ENCODE data around the gene EFNA5. TPM values are rescaled to one million over a fixed set of nuclear protein-coding genes. Genes with fewer than 3 reads are reported as not detected.

Gene EFNA5
- total RNA-seq, 4 donors from 2014 or later, result 2.4 to 9.2 (median 3.9) TPM

GRCh38 chr5:107431998-107432397 is 238.7 kb downstream of the EFNA5 start:
- Histone ChIP-seq H3K4me3 (no peak overlapping the region), H3K36me3 (no peaks in the 10 kb centered on the region), H3K4me1 (no peaks in the 10 kb centered on the region), H3K27ac (peak overlapping the region in 1 of 4 donors; percentile 44), H3K9me3 (no peaks in the 10 kb centered on the region), H3K27me3 (no peaks in the 10 kb centered on the region)
- no peak for TF ChIP-seq POLR2AphosphoS5 (IDR thresholded peaks at IDR 0.05)
- no peak for TF ChIP-seq EP300 (IDR thresholded peaks at IDR 0.05)
- TF ChIP-seq CTCF (IDR thresholded peaks at IDR 0.05), result no peak
- no peak for TF ChIP-seq POLR2A (IDR thresholded peaks at IDR 0.05)
- WGBS, 2 donors (ENCODE audit: low coverage in 1 of 2), result 70% methylated on average over 1 of the region's 1 CpG; no CpG with 5 or more reads in 1 of the 2 donors
- no peak for ATAC-seq

GRCh38 chr5:107431536-107431935 is 239.2 kb downstream of the EFNA5 start:
- Histone ChIP-seq H3K9me3 (no peaks in the 10 kb centered on the region), H3K4me3 (no peak overlapping the region), H3K4me1 (no peaks in the 10 kb centered on the region), H3K27ac (peak overlapping the region in 1 of 4 donors; percentile 44), H3K27me3 (no peaks in the 10 kb centered on the region), H3K36me3 (no peaks in the 10 kb centered on the region)
- TF ChIP-seq EP300 (IDR thresholded peaks at IDR 0.05) (no peak), CTCF (IDR thresholded peaks at IDR 0.05) (no peak), POLR2A (IDR thresholded peaks at IDR 0.05) (no peak), POLR2AphosphoS5 (IDR thresholded peaks at IDR 0.05) (no peak)
- WGBS, 2 donors (ENCODE audit: low coverage in 1 of 2), result 75 to 83% methylated on average over 4 of the region's 4 CpGs
- no peak for ATAC-seq

- 19 to 33% methylated on average over 1 of the region's 1 CpG for WGBS, 2 donors (ENCODE audit: low coverage in 1 of 2)
- Histone ChIP-seq H3K4me3 (peak overlapping the region in 1 of 2 donors; percentile 12), H3K9me3 (no peaks in the 10 kb centered on the region), H3K27me3 (no peaks in the 10 kb centered on the region), H3K36me3 (no peaks in the 10 kb centered on the region), H3K27ac (no peak overlapping the region), H3K4me1 (no peaks in the 10 kb centered on the region)
- ATAC-seq, result no peak
- TF ChIP-seq CTCF (IDR thresholded peaks at IDR 0.05) (no peak), POLR2A (IDR thresholded peaks at IDR 0.05) (no peak), POLR2AphosphoS5 (IDR thresholded peaks at IDR 0.05) (no peak), EP300 (IDR thresholded peaks at IDR 0.05) (no peak)
Observed at GRCh38 chr5:107430071-107430625, 240.6 kb downstream of the EFNA5 start.

GRCh38 chr5:107428303-107428813 is 242.4 kb downstream of the EFNA5 start:
- no peak for ATAC-seq
- no peaks in the 10 kb centered on the region for H3K36me3 ChIP-seq
- H3K9me3 ChIP-seq, result no peaks in the 10 kb centered on the region
- H3K27ac ChIP-seq, result peak overlapping the region in 1 of 4 donors; percentile 10
- 66 to 79% methylated on average over 4 of the region's 4 CpGs for WGBS, 2 donors (ENCODE audit: low coverage in 1 of 2)
- H3K4me3 ChIP-seq, result no peak overlapping the region
- H3K27me3 ChIP-seq, result no peaks in the 10 kb centered on the region
- TF ChIP-seq POLR2AphosphoS5 (IDR thresholded peaks at IDR 0.05) (no peak), EP300 (IDR thresholded peaks at IDR 0.05) (no peak), POLR2A (IDR thresholded peaks at IDR 0.05) (no peak), CTCF (IDR thresholded peaks at IDR 0.05) (no peak)
- no peaks in the 10 kb centered on the region for H3K4me1 ChIP-seq

GRCh38 chr5:107426872-107427271 is 243.9 kb downstream of the EFNA5 start:
- Histone ChIP-seq H3K9me3 (no peaks in the 10 kb centered on the region), H3K4me1 (no peaks in the 10 kb centered on the region), H3K27ac (no peak overlapping the region), H3K27me3 (no peaks in the 10 kb centered on the region), H3K36me3 (no peaks in the 10 kb centered on the region), H3K4me3 (no peak overlapping the region)
- no peak for TF ChIP-seq POLR2A (IDR thresholded peaks at IDR 0.05)
- no peak for TF ChIP-seq EP300 (IDR thresholded peaks at IDR 0.05)
- TF ChIP-seq CTCF (IDR thresholded peaks at IDR 0.05), result no peak
- TF ChIP-seq POLR2AphosphoS5 (IDR thresholded peaks at IDR 0.05), result no peak
- ATAC-seq, result no peak
- WGBS, 2 donors (ENCODE audit: low coverage in 1 of 2), result 88 to 89% methylated on average over 6 of the region's 6 CpGs

All from gastroesophageal sphincter (tissue), 4 donors.